HUES6 (cell line): ENCODE results near the gene RNF130.

ENCODE experiments used
- H3K27ac ChIP-seq: 2 replicates; pipeline ENCODE4 v1.7.0; 2013; ENCODE audit warnings: low read depth, mild to moderate bottlenecking, low read length, inconsistent platforms
- H3K27me3 ChIP-seq: 2 replicates; pipeline ENCODE4 v1.6.1; 2013; ENCODE audit warnings: low read length; ENCODE audit not compliant: control insufficient read depth, insufficient read depth
- H3K36me3 ChIP-seq: 2 replicates; pipeline ENCODE4 v1.6.1; 2013; ENCODE audit warnings: low read length; ENCODE audit not compliant: control insufficient read depth, insufficient read depth
- H3K4me1 ChIP-seq: 2 replicates; pipeline ENCODE4 v1.6.1; 2013; ENCODE audit warnings: low read length; ENCODE audit not compliant: control insufficient read depth, insufficient read depth
- H3K4me3 ChIP-seq: 2 replicates; pipeline ENCODE4 v1.5.1; 2013; ENCODE audit warnings: low read depth, low read length
- H3K9ac ChIP-seq: one replicate; pipeline ENCODE4 v1.6.1; 2013; ENCODE audit warnings: mild to moderate bottlenecking, low read length
- H3K9me3 ChIP-seq: 2 replicates; pipeline ENCODE4 v1.6.1; 2013; ENCODE audit warnings: low read depth, low read length; ENCODE audit not compliant: control insufficient read depth, insufficient read depth

The RNF130 gene

DNA sequence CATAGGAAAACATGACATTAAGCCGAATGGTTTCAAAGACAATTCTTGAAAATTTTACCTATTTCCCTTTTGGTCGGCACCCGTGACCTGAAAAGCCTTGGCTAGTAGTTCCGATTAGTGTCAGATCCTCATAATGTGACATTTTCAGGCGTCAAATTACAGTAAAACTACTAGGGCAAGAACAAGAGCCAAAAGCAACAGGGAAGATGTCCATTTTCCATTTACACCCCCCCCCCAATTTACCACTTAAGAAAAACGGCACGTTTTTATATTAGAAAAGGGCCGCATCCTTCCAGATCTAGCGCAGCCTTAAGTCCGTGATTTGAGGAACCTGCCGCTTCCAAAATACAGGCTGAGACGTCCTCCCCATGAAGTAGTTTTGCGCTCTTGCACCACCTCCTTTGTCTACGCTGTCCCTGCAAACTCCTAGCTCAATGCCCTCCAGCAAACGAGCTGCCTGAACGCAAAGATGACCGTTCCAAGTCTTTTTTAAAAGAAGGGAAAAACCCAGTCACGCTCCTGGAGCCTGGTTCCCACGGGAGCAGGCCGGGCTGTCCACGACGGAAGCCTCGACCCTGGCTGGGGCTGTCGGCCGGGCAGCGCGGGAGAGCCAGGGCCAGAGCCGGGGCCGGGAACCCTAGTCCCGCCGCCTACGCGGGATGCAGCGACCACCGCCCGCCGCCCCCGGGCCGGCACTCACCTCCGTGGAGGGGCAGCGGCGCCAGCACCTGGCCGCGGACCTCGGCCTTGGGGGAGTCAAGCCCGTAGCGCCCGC is 616 bp downstream of the RNF130 start:
- H3K4me1 ChIP-seq, result peaks cover 31% of the 10 kb centered on the region
- no peaks in the 10 kb centered on the region for H3K36me3 ChIP-seq
- H3K4me3 ChIP-seq, result peak overlapping the region; percentile 97
- H3K27me3 ChIP-seq, result peaks cover 23% of the 10 kb centered on the region
- H3K27ac ChIP-seq, result peak overlapping the region; percentile 70; the same call in 1 of the 2 replicates
- H3K9ac ChIP-seq, result peak overlapping the region; percentile 87
- H3K9me3 ChIP-seq, result peaks cover 11% of the 10 kb centered on the region

GRCh38 chr5:180069589-180070247 is 1.8 kb downstream of the RNF130 start:
- H3K27me3 ChIP-seq, result peaks cover 23% of the 10 kb centered on the region
- H3K9ac ChIP-seq, result peak overlapping the region; percentile 87
- H3K36me3 ChIP-seq, result no peaks in the 10 kb centered on the region
- H3K9me3 ChIP-seq, result peaks cover 11% of the 10 kb centered on the region
- H3K27ac ChIP-seq, result no peak overlapping the region
- peaks cover 31% of the 10 kb centered on the region for H3K4me1 ChIP-seq
- peak overlapping the region; percentile 97 for H3K4me3 ChIP-seq

GRCh38 chr5:180068519-180069090 is 3.0 kb downstream of the RNF130 start:
- peaks cover 15% of the 10 kb centered on the region for H3K27me3 ChIP-seq
- H3K9ac ChIP-seq, result no peak overlapping the region
- H3K27ac ChIP-seq, result no peak overlapping the region
- no peaks in the 10 kb centered on the region for H3K36me3 ChIP-seq
- H3K9me3 ChIP-seq, result peaks cover 11% of the 10 kb centered on the region
- peaks cover 31% of the 10 kb centered on the region for H3K4me1 ChIP-seq
- peak overlapping the region; percentile 39 for H3K4me3 ChIP-seq

DNA sequence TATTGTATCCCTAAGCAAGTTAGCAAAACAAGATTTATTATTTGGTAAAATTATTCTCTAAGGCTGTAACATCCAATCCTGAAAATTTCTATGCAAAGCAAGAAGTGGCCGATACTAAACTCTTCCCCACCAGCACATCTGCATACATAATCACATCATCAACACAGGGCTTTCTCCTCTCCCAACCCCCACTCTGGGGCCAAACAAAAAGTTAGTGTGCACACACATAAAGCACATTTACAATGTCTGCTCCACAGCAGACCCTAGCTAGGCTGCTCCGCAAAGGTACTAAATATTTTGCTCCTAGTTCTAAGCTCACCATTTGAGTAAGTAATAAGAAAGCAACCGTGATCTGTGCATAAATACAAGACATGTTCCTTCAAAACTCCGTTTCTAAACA is 3.6 kb downstream of the RNF130 start:
- Histone ChIP-seq H3K9ac (peak overlapping the region; percentile 38), H3K27ac (no peak overlapping the region), H3K36me3 (no peaks in the 10 kb centered on the region), H3K4me1 (peaks cover 31% of the 10 kb centered on the region), H3K9me3 (peaks cover 11% of the 10 kb centered on the region), H3K4me3 (peak overlapping the region; percentile 39), H3K27me3 (peaks cover 9% of the 10 kb centered on the region)

DNA sequence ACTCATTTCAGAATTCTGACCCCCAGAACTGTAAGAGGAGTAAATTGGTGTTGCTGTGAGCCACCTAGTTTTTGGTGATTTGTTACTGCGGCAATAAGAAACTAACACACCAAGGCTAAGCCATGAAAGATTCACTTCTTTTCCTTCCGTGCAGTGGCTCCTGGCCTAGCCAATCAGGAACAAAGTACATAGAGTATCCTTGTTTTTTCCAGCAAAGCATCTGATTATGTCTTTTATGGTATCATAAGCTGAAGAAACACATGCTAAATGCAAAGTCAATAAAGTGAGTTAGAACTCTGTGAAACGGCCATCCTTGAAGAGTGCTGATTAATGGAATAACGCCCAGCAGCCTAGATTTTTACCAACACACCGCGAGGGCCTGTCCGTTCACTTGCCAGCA is 11.4 kb downstream of the RNF130 start:
- no peaks in the 10 kb centered on the region for H3K36me3 ChIP-seq
- no peak overlapping the region for H3K4me3 ChIP-seq
- 0 out of 2 replicates have a peak, but pooled peaks cover 3% of the 10 kb centered on the region for H3K9me3 ChIP-seq
- no peak overlapping the region for H3K27ac ChIP-seq
- H3K9ac ChIP-seq, result no peak overlapping the region
- no peaks in the 10 kb centered on the region for H3K27me3 ChIP-seq
- peaks cover 29% of the 10 kb centered on the region for H3K4me1 ChIP-seq

DNA sequence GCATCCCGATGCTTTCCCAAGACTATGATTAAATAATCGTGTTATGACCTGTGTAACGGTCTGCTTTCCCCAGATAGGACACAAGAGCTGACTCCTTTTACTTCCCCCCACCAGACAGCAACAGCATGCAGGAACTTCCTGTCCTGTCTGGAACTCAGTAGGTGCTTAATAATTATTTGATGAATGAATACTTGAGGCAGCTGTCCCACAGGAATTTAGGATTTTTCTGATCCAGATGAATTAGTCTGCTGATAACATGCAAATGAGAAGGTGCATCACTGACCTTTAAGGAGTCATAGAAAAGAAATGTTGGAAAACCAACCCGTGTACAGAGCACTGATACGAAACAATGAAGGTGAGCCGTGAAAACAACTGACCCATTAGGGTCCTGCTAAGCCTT is 12.2 kb downstream of the RNF130 start:
- Histone ChIP-seq H3K9ac (no peak overlapping the region), H3K27ac (no peak overlapping the region), H3K4me3 (no peak overlapping the region), H3K4me1 (peaks cover 33% of the 10 kb centered on the region), H3K36me3 (no peaks in the 10 kb centered on the region), H3K27me3 (no peaks in the 10 kb centered on the region), H3K9me3 (0 out of 2 replicates have a peak, but pooled peaks cover 3% of the 10 kb centered on the region)

DNA sequence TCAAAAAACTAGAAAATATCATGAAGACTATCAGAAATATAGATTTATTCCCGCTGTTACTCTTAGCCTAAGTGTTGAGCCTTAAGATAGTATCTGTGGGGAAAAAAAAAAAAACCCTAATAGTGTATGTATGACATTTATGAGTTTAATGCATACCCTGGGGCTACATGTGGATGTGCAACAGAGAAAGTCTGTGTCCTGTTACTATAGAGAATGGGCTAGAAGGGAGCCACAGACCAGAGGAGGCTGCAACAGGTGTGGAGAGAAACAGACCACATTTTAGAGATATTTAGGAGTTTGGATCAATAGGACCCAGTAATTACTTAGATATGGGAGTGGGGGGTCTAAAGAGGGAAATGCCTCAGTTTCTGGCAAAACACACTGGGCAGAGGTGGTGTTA is 15.4 kb downstream of the RNF130 start:
- Histone ChIP-seq H3K9me3 (no peaks in the 10 kb centered on the region), H3K9ac (no peak overlapping the region), H3K36me3 (no peaks in the 10 kb centered on the region), H3K27me3 (no peaks in the 10 kb centered on the region), H3K4me3 (no peak overlapping the region), H3K4me1 (peaks cover 43% of the 10 kb centered on the region), H3K27ac (no peak overlapping the region)

DNA sequence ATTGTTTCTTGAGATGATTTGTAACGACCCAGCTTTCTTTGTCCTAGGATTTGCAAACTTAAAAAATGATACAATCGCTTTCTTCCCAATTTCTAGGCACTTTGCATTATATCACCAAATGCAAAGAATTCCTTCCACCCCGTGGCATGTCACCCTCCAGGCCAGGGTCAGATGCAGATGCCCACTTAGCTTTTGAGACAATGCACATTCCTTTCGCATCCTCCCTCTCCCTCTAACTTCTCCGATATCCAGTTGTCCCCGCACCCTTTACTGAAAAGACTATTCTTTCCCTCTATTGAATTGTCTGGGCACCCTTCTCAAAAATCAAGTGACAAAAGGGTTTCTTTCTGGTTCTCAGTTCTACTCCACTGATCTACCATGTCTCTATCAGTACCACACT is 17.3 kb downstream of the RNF130 start:
- no peaks in the 10 kb centered on the region for H3K36me3 ChIP-seq
- no peaks in the 10 kb centered on the region for H3K27me3 ChIP-seq
- no peaks in the 10 kb centered on the region for H3K9me3 ChIP-seq
- no peak overlapping the region for H3K27ac ChIP-seq
- H3K4me1 ChIP-seq, result peaks cover 39% of the 10 kb centered on the region
- no peak overlapping the region for H3K9ac ChIP-seq
- H3K4me3 ChIP-seq, result no peak overlapping the region

DNA sequence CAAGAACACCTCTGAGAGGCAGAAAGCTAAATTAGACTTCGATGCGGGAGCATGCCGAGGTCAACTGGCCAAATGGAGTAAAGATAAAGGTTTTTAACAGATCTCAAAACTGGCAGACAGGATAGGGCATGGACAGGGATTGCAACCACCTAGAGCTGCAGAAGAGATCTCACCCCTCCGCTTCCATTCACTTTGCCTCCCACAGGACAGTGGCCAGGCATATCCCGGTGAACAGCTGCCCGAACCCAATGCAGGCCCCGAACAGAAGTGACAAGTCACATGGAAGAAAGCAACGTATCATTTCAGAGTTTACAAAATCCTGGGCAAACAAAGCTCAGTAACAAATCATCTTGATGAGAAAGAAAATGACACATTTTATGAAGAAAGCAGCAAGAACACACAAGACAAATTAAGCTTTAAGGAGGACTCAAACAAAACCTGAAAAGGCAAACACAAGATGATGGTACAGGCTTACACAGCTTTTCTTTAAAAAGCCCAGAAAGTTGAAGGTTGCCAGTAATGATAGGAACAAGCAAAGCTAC is 18.4 kb downstream of the RNF130 start:
- Histone ChIP-seq H3K4me1 (peaks cover 44% of the 10 kb centered on the region), H3K36me3 (no peaks in the 10 kb centered on the region), H3K27me3 (no peaks in the 10 kb centered on the region), H3K9me3 (no peaks in the 10 kb centered on the region), H3K4me3 (no peak overlapping the region), H3K27ac (no peak overlapping the region), H3K9ac (no peak overlapping the region)

- H3K27me3 ChIP-seq, result no peaks in the 10 kb centered on the region
- no peak overlapping the region for H3K4me3 ChIP-seq
- H3K36me3 ChIP-seq, result no peaks in the 10 kb centered on the region
- H3K4me1 ChIP-seq, result peaks cover 44% of the 10 kb centered on the region
- H3K9ac ChIP-seq, result no peak overlapping the region
- no peak overlapping the region for H3K27ac ChIP-seq
- H3K9me3 ChIP-seq, result peaks cover 3% of the 10 kb centered on the region; the same call in 1 of the 2 replicates
Observed at GRCh38 chr5:180052211-180052818, 19.2 kb downstream of the RNF130 start.
